H1 (cell line): ENCODE results near the gene NOP16. TPM values are rescaled to one million over a fixed set of nuclear protein-coding genes. Genes with fewer than 3 reads are reported as not detected.

ENCODE experiments used
- CTCF ChIA-PET: fragments of 300-600 bp; sonication (Branson Sonifier 250); formaldehyde crosslinking; loops from one replicate; lab custom pipeline; 2021; ENCODE audit not compliant: partially characterized antibody; lab: Charles Lee
- POLR2A ChIA-PET: fragments of 300-600 bp; sonication (Branson Sonifier 250); formaldehyde crosslinking; loops from one replicate; lab custom pipeline; 2021; ENCODE audit warnings: inconsistent platforms; ENCODE audit not compliant: partially characterized antibody; lab: Charles Lee
- DNase-seq, 2 experiments: peaks; one replicate each; pipeline versions ENCODE4 v3.0.0 to v3.0.0-alpha.2; 2010 to 2022; ENCODE audit warnings: low spot score in 2 of 2, low read depth in 1 of 2, mixed read lengths in 1 of 2
- FAIRE-seq: peaks from 2 replicates; lab custom pipeline; 2011; peaks lifted over from hg19 to GRCh38; lab: Jason Lieb, UNC
- H2AFZ ChIP-seq: 2 replicates; pipeline ENCODE4 v1.8.1; 2012; ENCODE audit warnings: low read length, inconsistent platforms
- H2AK5ac ChIP-seq: 2 replicates; pipeline ENCODE4 v1.6.1; 2013; ENCODE audit warnings: low read depth, low read length
- H2BK120ac ChIP-seq: replicated peaks from 2 replicates; pipeline ENCODE3; 2013; ENCODE audit warnings: low read depth, low read length, inconsistent platforms
- H2BK12ac ChIP-seq: 2 replicates; pipeline ENCODE4 v1.6.1; 2013; ENCODE audit warnings: low read depth, low read length
- H2BK15ac ChIP-seq: 2 replicates; pipeline ENCODE4 v1.6.1; 2013; ENCODE audit warnings: low read length
- H2BK20ac ChIP-seq: 2 replicates; pipeline ENCODE4 v1.6.1; 2013; ENCODE audit warnings: low read length
- H2BK5ac ChIP-seq: 2 replicates; pipeline ENCODE4 v1.6.1; 2013; ENCODE audit warnings: low read depth, low read length
- H3K14ac ChIP-seq: 2 replicates; pipeline ENCODE4 v1.6.1; 2013; ENCODE audit warnings: inconsistent platforms; ENCODE audit not compliant: insufficient read length
- H3K18ac ChIP-seq: 2 replicates; pipeline ENCODE4 v1.6.1; 2013; ENCODE audit warnings: low read length; ENCODE audit errors: extremely low read depth
- H3K23ac ChIP-seq: 2 replicates; pipeline ENCODE4 v1.6.1; 2013; ENCODE audit warnings: inconsistent platforms; ENCODE audit not compliant: insufficient read length
- H3K23me2 ChIP-seq: 2 replicates; pipeline ENCODE4 v1.6.1; 2013; ENCODE audit warnings: low read depth, low read length
- H3K27ac ChIP-seq: 2 replicates; pipeline ENCODE4 v1.6.1; 2011; ENCODE audit warnings: low read depth, low read length, inconsistent platforms
- H3K27me3 ChIP-seq, 4 experiments: replicated peaks in 1 of 4; 1 replicate in 1 of 4; 2 replicates in 3 of 4; pipeline versions ENCODE4 v1.6.1 to v1.8.1; 2011 to 2013; ENCODE audit warnings: low read length in 3 of 4, mild to moderate bottlenecking in 3 of 4, inconsistent platforms in 2 of 4, mixed read lengths in 2 of 4, moderate library complexity in 1 of 4; ENCODE audit not compliant: control insufficient read depth in 3 of 4, insufficient read depth in 3 of 4; ENCODE audit errors: extremely low read depth in 1 of 4
- H3K36me3 ChIP-seq, 4 experiments: 2 replicates each; pipeline versions ENCODE4 v1.6.1 to v1.8.1; 2011 to 2013; ENCODE audit warnings: mild to moderate bottlenecking in 4 of 4, low read length in 3 of 4, moderate library complexity in 2 of 4, control low read depth in 1 of 4, inconsistent platforms in 1 of 4; ENCODE audit not compliant: insufficient read depth in 4 of 4, control insufficient read depth in 2 of 4
- H3K4ac ChIP-seq: replicated peaks from 2 replicates; pipeline ENCODE3; 2013; ENCODE audit warnings: low read length, low read depth, mixed read lengths, inconsistent platforms; ENCODE audit not compliant: insufficient read length
- H3K4me1 ChIP-seq, 4 experiments: replicated peaks in 1 of 4; 1 replicate in 1 of 4; 2 replicates in 3 of 4; pipeline versions ENCODE4 v1.6.1 to v1.8.1; 2011 to 2013; ENCODE audit warnings: low read length in 3 of 4, inconsistent platforms in 2 of 4, mixed read lengths in 1 of 4; ENCODE audit not compliant: insufficient read depth in 4 of 4, control insufficient read depth in 3 of 4
- H3K4me2 ChIP-seq, 2 experiments: 2 replicates each; pipeline versions ENCODE4 v1.6.1 to v1.8.1; 2011 to 2013; ENCODE audit warnings: low read depth in 2 of 2, low read length in 2 of 2, control low read depth in 1 of 2, inconsistent platforms in 1 of 2, mild to moderate bottlenecking in 1 of 2; ENCODE audit not compliant: insufficient read depth in 1 of 2
- H3K4me3 ChIP-seq, 4 experiments: fragments of 200-600, 300-600 bp in 1 of 4; sonication (generic), shearing (Covaris generic), sonication (Bioruptor Twin) in 1 of 4; 2 replicates each; pipeline versions ENCODE4 v1.5.1 to v1.8.1; 2011 to 2016; ENCODE audit warnings: low read length in 4 of 4, low read depth in 3 of 4, control low read depth in 2 of 4, inconsistent platforms in 2 of 4, mild to moderate bottlenecking in 2 of 4, mixed read lengths in 1 of 4, moderate library complexity in 1 of 4; ENCODE audit not compliant: insufficient read depth in 2 of 4; ENCODE audit errors: extremely low read depth in 1 of 4
- H3K56ac ChIP-seq: replicated peaks from 2 replicates; pipeline ENCODE3; 2013; ENCODE audit warnings: low read depth, mild to moderate bottlenecking, mixed read lengths, low read length, inconsistent platforms; ENCODE audit not compliant: insufficient read length
- H3K79me1 ChIP-seq: 2 replicates; pipeline ENCODE4 v1.6.1; 2013; ENCODE audit warnings: low read depth, low read length, control low read depth
- H3K79me2 ChIP-seq, 2 experiments: 2 replicates each; pipeline versions ENCODE4 v1.6.1 to v1.8.1; 2012 to 2013; ENCODE audit warnings: low read length in 2 of 2, mild to moderate bottlenecking in 2 of 2, inconsistent platforms in 1 of 2; ENCODE audit not compliant: insufficient read depth in 2 of 2, control insufficient read depth in 1 of 2
- H3K9ac ChIP-seq, 4 experiments: replicated peaks in 1 of 4; 1 replicate in 1 of 4; 2 replicates in 3 of 4; pipeline versions ENCODE4 v1.6.1 to v1.8.1; 2011 to 2013; ENCODE audit warnings: low read depth in 3 of 4, low read length in 3 of 4, control low read depth in 2 of 4, mild to moderate bottlenecking in 2 of 4, moderate library complexity in 2 of 4, inconsistent platforms in 1 of 4; ENCODE audit errors: extremely low read depth in 1 of 4
- H3K9me3 ChIP-seq, 2 experiments: 2 replicates each; pipeline versions ENCODE4 v1.6.1 to v1.8.1; 2012 to 2013; ENCODE audit warnings: mild to moderate bottlenecking in 2 of 2, moderate library complexity in 2 of 2, control low read depth in 1 of 2, inconsistent platforms in 1 of 2, low read depth in 1 of 2, low read length in 1 of 2, mixed read lengths in 1 of 2; ENCODE audit not compliant: insufficient read depth in 2 of 2
- H4K20me1 ChIP-seq, 2 experiments: replicated peaks in 1 of 2; 2 replicates each; pipeline versions ENCODE3 to v1.8.1; 2011 to 2013; ENCODE audit warnings: inconsistent platforms in 2 of 2, low read length in 2 of 2, mild to moderate bottlenecking in 1 of 2; ENCODE audit not compliant: insufficient read depth in 2 of 2, control insufficient read depth in 1 of 2
- H4K5ac ChIP-seq: 2 replicates; pipeline ENCODE4 v1.6.1; 2013; ENCODE audit warnings: low read length, low read depth, mixed read lengths, inconsistent platforms; ENCODE audit not compliant: insufficient read length
- H4K8ac ChIP-seq: 2 replicates; pipeline ENCODE4 v1.8.0; 2013; ENCODE audit warnings: mild to moderate bottlenecking, moderate library complexity, low read length, inconsistent platforms; ENCODE audit not compliant: insufficient read depth; ENCODE audit errors: extremely low read depth
- H4K91ac ChIP-seq: replicated peaks from 2 replicates; pipeline ENCODE3; 2013; ENCODE audit warnings: low read length, mixed read lengths, inconsistent platforms; ENCODE audit not compliant: insufficient read length
- ASH2L ChIP-seq: fragments of 200-600, 300-600 bp; sonication (generic); IDR thresholded peaks from one replicate; pipeline ENCODE4 v1.7.1; 2017; ENCODE audit warnings: low read length
- BCL11A ChIP-seq, 2 experiments: IDR thresholded peaks; one replicate each; pipeline ENCODE4 v1.6.1; 2011; ENCODE audit warnings: low read depth in 2 of 2, low read length in 2 of 2, mild to moderate bottlenecking in 2 of 2
- CEBPB ChIP-seq: IDR thresholded peaks from 2 replicates; pipeline ENCODE4 v1.6.1; 2012; ENCODE audit warnings: low read depth, low read length
- CHD1 ChIP-seq: IDR thresholded peaks from 2 replicates; pipeline ENCODE4 v1.6.1; 2012; ENCODE audit warnings: low read depth, low read length, improper control_type of control experiment
- CHD2 ChIP-seq: IDR thresholded peaks from 2 replicates; pipeline ENCODE4 v1.6.1; 2012; ENCODE audit warnings: low read length, improper control_type of control experiment
- EZH2 ChIP-seq: fragments of 200-600 bp; sonication (generic); IDR thresholded peaks from 2 replicates; pipeline ENCODE4 v1.7.1; 2012; ENCODE audit warnings: low read depth, mild to moderate bottlenecking, moderate library complexity, low read length, inconsistent platforms; ENCODE audit not compliant: severe bottlenecking
- GTF2F1 ChIP-seq: IDR thresholded peaks from 2 replicates; pipeline ENCODE4 v1.6.1; 2012; ENCODE audit warnings: low read depth, low read length, improper control_type of control experiment, borderline replicate concordance
- KDM5A ChIP-seq: fragments of 200-600 bp; IDR thresholded peaks from 2 replicates; pipeline ENCODE4 v1.7.1; 2012; ENCODE audit warnings: mild to moderate bottlenecking, low read length, inconsistent platforms, mixed read lengths
- MAFK ChIP-seq: IDR thresholded peaks from 2 replicates; pipeline ENCODE4 v1.6.1; 2012; ENCODE audit warnings: low read depth, mild to moderate bottlenecking, improper control_type of control experiment, low read length
- RFX5 ChIP-seq: IDR thresholded peaks from 2 replicates; pipeline ENCODE4 v1.6.1; 2011; ENCODE audit warnings: low read depth, low read length, improper control_type of control experiment, borderline replicate concordance
- SAP30 ChIP-seq: fragments of 300-600 bp; sonication (generic); IDR thresholded peaks from 2 replicates; pipeline ENCODE4 v1.7.1; 2012; ENCODE audit warnings: low read length, moderate library complexity, mild to moderate bottlenecking, inconsistent platforms; ENCODE audit not compliant: insufficient read depth, insufficient replicate concordance
- SP1 ChIP-seq: IDR thresholded peaks from 2 replicates; pipeline ENCODE4 v1.6.1; 2011; ENCODE audit warnings: low read depth, low read length
- TAF1 ChIP-seq: IDR thresholded peaks from 2 replicates; pipeline ENCODE4 v1.6.1; 2011; ENCODE audit warnings: mild to moderate bottlenecking, low read depth, low read length
- YY1 ChIP-seq: IDR thresholded peaks from 2 replicates; pipeline ENCODE4 v1.6.1; 2011; ENCODE audit warnings: low read depth, mild to moderate bottlenecking, low read length
- WGBS, 2 experiments: shearing (Covaris generic) in 1 of 2; methylation state at CpG; one replicate each; pipeline versions ENCODE4 v1.1.6 to v1.1.7; 2013 to 2015; ENCODE audit warnings: low lambda C conversion rate in 2 of 2, mixed read lengths in 2 of 2, inconsistent platforms in 1 of 2, low coverage in 1 of 2, missing lambda C conversion rate in 1 of 2; ENCODE audit not compliant: insufficient replicate concordance in 2 of 2, insufficient coverage in 1 of 2, insufficient read length in 1 of 2; ENCODE audit errors: extremely low coverage in 1 of 2, missing lambda C conversion rate in 1 of 2; 5-methylcytosine and 5-hydroxymethylcytosine counted together
- polyA plus RNA-seq, 7 experiments: library from polyadenylated mRNA; depleted of rRNA in 3 of 7; stranded (reverse) in 5 of 7; unstranded in 2 of 7; fragments of >200 nt in 5 of 7; fragments of 200-250 nt in 2 of 7; gene quantifications; 1 replicate in 5 of 7; 2 replicates in 1 of 7; 4 replicates in 1 of 7; pipeline versions ENCODE4 v1.2.1 to v1.2.3, GENCODE V29; 2011 to 2013; ENCODE audit warnings: missing spikeins in 2 of 7, mixed read lengths in 2 of 7
- total RNA-seq: library from RNA; stranded (reverse); fragmentation: NEBNext Ultra II Directional; extraction: Animal tissue kit (Norgen Biotek cat#: 25700); gene quantifications from 2 replicates; pipeline ENCODE4 v1.2.1, GENCODE V29; 2021

NOP16 gene
- total and polyA plus RNA-seq, 2 of the 8 experiments (the other 6 are each of a cell fraction or from before 2014, with no cell fraction given): 46.9 to 65.2 TPM

GRCh38 chr5:176383248-176383905, 5.0 kb downstream of the NOP16 start:
- H2BK12ac ChIP-seq: no peak overlapping the region
- no peak overlapping the region for H4K8ac ChIP-seq
- H3K27me3 ChIP-seq: no peaks in the 10 kb centered on the region
- DNase-seq (no peak), FAIRE-seq (no peak)
- H3K36me3 ChIP-seq: peaks cover 26 to 52% (median 35%) of the 10 kb centered on the region in 4 experiments
- H2AFZ ChIP-seq: no peak overlapping the region
- 92% methylated on average over 15 of the region's 15 CpGs; no CpG with 5 or more reads in 1 of the 2 experiments for WGBS, 2 experiments
- no peak overlapping the region for H2AK5ac ChIP-seq
- H3K9me3 ChIP-seq: no peaks in the 10 kb centered on the region
- no peak overlapping the region for H4K5ac ChIP-seq
- H3K27ac ChIP-seq: no peak overlapping the region
- no peak overlapping the region for H2BK20ac ChIP-seq
- no peak overlapping the region for H3K4ac ChIP-seq
- no peak overlapping the region for H2BK15ac ChIP-seq
- no peak overlapping the region for H3K56ac ChIP-seq
- no peak overlapping the region for H3K4me3 ChIP-seq
- H3K18ac ChIP-seq: no peak overlapping the region
- peaks cover 6 to 8% of the 10 kb centered on the region in 2 experiments for H4K20me1 ChIP-seq
- CTCF ChIA-PET: interaction anchor here (0.8 to 1.7 kb wide), 2 partner anchors 21 to 28 kb away, joined by 3 to 4 read pairs; no protein-coding TSS in a partner anchor
- peaks cover 0 to 5% (median 1%) of the 10 kb centered on the region in 4 experiments; a peak in 2 of 7 replicates for H3K4me1 ChIP-seq
- no peak overlapping the region for H3K9ac ChIP-seq
- H2BK5ac ChIP-seq: no peak overlapping the region
- peaks cover 7% of the 10 kb centered on the region; the same call in 1 of the 2 replicates for H3K23me2 ChIP-seq
- POLR2A ChIA-PET: interaction anchor here (0.6 to 9.4 kb wide), 5 partner anchors 11 to 174 kb away, joined by 3 to 93 read pairs (median 3); no protein-coding TSS in a partner anchor
- peaks cover 7% of the 10 kb centered on the region; the same call in 1 of the 2 replicates for H3K79me1 ChIP-seq
- no peak overlapping the region for H2BK120ac ChIP-seq
- H3K14ac ChIP-seq: no peak overlapping the region
- no peak overlapping the region for H3K23ac ChIP-seq
- no peak overlapping the region for H3K4me2 ChIP-seq
- H4K91ac ChIP-seq: no peak overlapping the region
- H3K79me2 ChIP-seq: peaks cover 0 to 29% of the 10 kb centered on the region in 2 experiments
- no peak for TF ChIP-seq BCL11A (IDR thresholded peaks at IDR 0.05; ENCODE audit: low read depth in 2 of 2, low read length in 2 of 2)
- no peak for TF ChIP-seq KDM5A
- no peak for TF ChIP-seq CHD1
- TF ChIP-seq TAF1: no peak
- TF ChIP-seq SAP30: no peak
- no peak for TF ChIP-seq EZH2
- TF ChIP-seq MAFK: no peak
- no peak for TF ChIP-seq ASH2L
- no peak for TF ChIP-seq CEBPB
- TF ChIP-seq RFX5: no peak
- no peak for TF ChIP-seq CHD2
- TF ChIP-seq YY1: no peak
- TF ChIP-seq SP1: no peak
- TF ChIP-seq GTF2F1: no peak
